ENCODE measurements around the gene SUMF2. TPM values are rescaled to one million over a fixed set of nuclear protein-coding genes. Genes with fewer than 3 reads are reported as not detected.
"Not testable (repeated sequence)": the region's sequence is repeated elsewhere in the genome, so short reads cannot be mapped to it uniquely, and the experiment has no call there.

Gene SUMF2
- total RNA-seq, 1 donor from 2014 or later: 59.3 TPM

- H3K27me3 Mint-ChIP-seq (ENCODE audit: unreplicated experiment): no peaks in the 10 kb centered on the region
- H3K9me3 Mint-ChIP-seq (ENCODE audit: unreplicated experiment): peaks cover 12% of the 10 kb centered on the region
- no peak within 1 kb of the TSS for H3K4me3 Mint-ChIP-seq (ENCODE audit: unreplicated experiment)
These were observed 42.3 kb downstream of the SUMF2 start, which contains the start of gene CHCHD2 for GRCh38 chr7:56106108-56107073. CHCHD2 (minus strand) TSS chr7:56106476; CDS start chr7:56106413, 63 bp downstream.

GRCh38 chr7:56107954-56108258 is 43.8 kb downstream of the SUMF2 start:
- Mint-ChIP-seq H3K9me3 (ENCODE audit: unreplicated experiment) (peaks cover 12% of the 10 kb centered on the region), H3K4me1 (ENCODE audit: low read depth, unreplicated experiment) (no peaks in the 10 kb centered on the region), H3K27me3 (ENCODE audit: unreplicated experiment) (no peaks in the 10 kb centered on the region), H3K36me3 (ENCODE audit: unreplicated experiment) (peaks cover 4% of the 10 kb centered on the region), H3K4me3 (ENCODE audit: unreplicated experiment) (no peak overlapping the region), H3K27ac (ENCODE audit: unreplicated experiment) (no peak overlapping the region)
- DNase-seq: no peak
- TF ChIP-seq CTCF (IDR thresholded peaks at IDR 0.05; ENCODE audit: partially characterized antibody, unreplicated experiment): no peak

More at GRCh38 chr7:56106108-56107073, 42.3 kb downstream of the SUMF2 start, which contains the start of gene CHCHD2:
- TF ChIP-seq CTCF (IDR thresholded peaks at IDR 0.05; ENCODE audit: partially characterized antibody, unreplicated experiment): no peak
- Mint-ChIP-seq H3K36me3 (ENCODE audit: unreplicated experiment) (peaks cover 4% of the 10 kb centered on the region), H3K4me1 (ENCODE audit: low read depth, unreplicated experiment) (no peaks in the 10 kb centered on the region), H3K27ac (ENCODE audit: unreplicated experiment) (no peak within 1 kb of the TSS)
- DNase-seq: no peak

GRCh38 chr7:56110611-56111010 is 46.5 kb downstream of the SUMF2 start:
- Mint-ChIP-seq H3K27me3 (ENCODE audit: unreplicated experiment) (no peaks in the 10 kb centered on the region), H3K4me3 (ENCODE audit: unreplicated experiment) (no peak overlapping the region), H3K9me3 (ENCODE audit: unreplicated experiment) (peaks cover 15% of the 10 kb centered on the region), H3K27ac (ENCODE audit: unreplicated experiment) (no peak overlapping the region), H3K4me1 (ENCODE audit: low read depth, unreplicated experiment) (no peaks in the 10 kb centered on the region), H3K36me3 (ENCODE audit: unreplicated experiment) (peaks cover 4% of the 10 kb centered on the region)
- no peak for TF ChIP-seq CTCF (IDR thresholded peaks at IDR 0.05; ENCODE audit: partially characterized antibody, unreplicated experiment)
- DNase-seq: no peak

GRCh38 chr7:56112244-56112643 is 48.2 kb downstream of the SUMF2 start:
- H3K36me3 Mint-ChIP-seq (ENCODE audit: unreplicated experiment); DNase-seq; H3K27ac Mint-ChIP-seq (ENCODE audit: unreplicated experiment); H3K9me3 Mint-ChIP-seq (ENCODE audit: unreplicated experiment); H3K27me3 Mint-ChIP-seq (ENCODE audit: unreplicated experiment); H3K4me3 Mint-ChIP-seq (ENCODE audit: unreplicated experiment); H3K4me1 Mint-ChIP-seq (ENCODE audit: low read depth, unreplicated experiment): not testable (repeated sequence)

GRCh38 chr7:56115852-56116538 is 51.9 kb downstream of the SUMF2 start, which contains the start of gene NUPR2:
NUPR2 (minus strand) TSS chr7:56116417; CDS start chr7:56116314, 103 bp downstream.
- H3K4me1 Mint-ChIP-seq (ENCODE audit: low read depth, unreplicated experiment): no peaks in the 10 kb centered on the region
- H3K36me3 Mint-ChIP-seq (ENCODE audit: unreplicated experiment): no peaks in the 10 kb centered on the region
- DNase-seq: no peak
- H3K27me3 Mint-ChIP-seq (ENCODE audit: unreplicated experiment): no peaks in the 10 kb centered on the region
- no peak within 1 kb of the TSS for H3K27ac Mint-ChIP-seq (ENCODE audit: unreplicated experiment)
- H3K4me3 Mint-ChIP-seq (ENCODE audit: unreplicated experiment): no peak within 1 kb of the TSS
- no peak for TF ChIP-seq CTCF (IDR thresholded peaks at IDR 0.05; ENCODE audit: partially characterized antibody, unreplicated experiment)
- H3K9me3 Mint-ChIP-seq (ENCODE audit: unreplicated experiment): peaks cover 16% of the 10 kb centered on the region

Data from glutamatergic neuron (in vitro differentiated cells).